Measurements from ENCODE around the gene SIN3B. TPM values are rescaled to one million over a fixed set of nuclear protein-coding genes. Genes with fewer than 3 reads are reported as not detected.

The SIN3B gene
- total RNA-seq, 3 donors from 2014 or later (not counting 1 experiment from before 2014, with no cell fraction given): 58.4 to 70.1 (median 60.2) TPM

DNA sequence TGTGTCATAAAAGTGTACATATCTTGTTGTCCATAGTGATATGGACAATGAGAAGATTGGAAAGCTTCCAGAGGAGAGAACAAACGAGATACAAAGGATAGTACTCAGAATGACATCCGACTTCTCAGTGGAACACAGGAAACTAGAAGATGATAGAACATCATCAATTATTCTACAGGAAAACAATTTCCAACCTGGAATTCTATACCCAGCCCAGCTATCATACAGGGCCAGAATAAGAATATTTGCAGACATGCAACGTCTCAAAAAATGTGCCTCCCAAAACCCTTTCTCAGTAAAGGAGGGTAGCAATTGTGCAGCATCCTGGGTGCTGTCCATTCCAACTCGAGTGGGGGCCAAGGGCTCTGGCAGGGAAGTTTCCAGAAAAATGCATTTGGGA is 83.6 kb downstream of the SIN3B start:
- Mint-ChIP-seq H3K4me3 (no peak overlapping the region), H3K27me3 (ENCODE audit: low read depth in 2 of 2) (peaks cover 3 to 7% of the 10 kb centered on the region in 2 donors), H3K27ac (no peak overlapping the region), H3K4me1 (no peaks in the 10 kb centered on the region), H3K36me3 (peaks cover 18% of the 10 kb centered on the region), H3K9me3 (peaks cover 0 to 7% of the 10 kb centered on the region in 2 donors)
- ATAC-seq: no peak
- TF ChIP-seq CTCF (IDR thresholded peaks at IDR 0.05): no peak
- H3K27me3 ChIP-seq (ENCODE audit: control insufficient read depth, insufficient read depth, low read length): no peaks in the 10 kb centered on the region
- H3K4me1 ChIP-seq (ENCODE audit: control insufficient read depth, insufficient read depth, low read length): no peaks in the 10 kb centered on the region
- intact Hi-C loops (cut with micrococcal nuclease): no loop called here
- no peak for DNase-seq
- WGBS (ENCODE audit: insufficient coverage): 83% methylated on average over 4 of the region's 4 CpGs
- H3K4me3 ChIP-seq (ENCODE audit: low read length): no peak overlapping the region
- no peaks in the 10 kb centered on the region for H3K36me3 ChIP-seq (ENCODE audit: control insufficient read depth, insufficient read depth, low read length)
- H3K27ac ChIP-seq (ENCODE audit: low read length): no peak overlapping the region
- H3K9me3 ChIP-seq (ENCODE audit: control insufficient read depth, insufficient read depth, low read length): peaks cover 16% of the 10 kb centered on the region

DNA sequence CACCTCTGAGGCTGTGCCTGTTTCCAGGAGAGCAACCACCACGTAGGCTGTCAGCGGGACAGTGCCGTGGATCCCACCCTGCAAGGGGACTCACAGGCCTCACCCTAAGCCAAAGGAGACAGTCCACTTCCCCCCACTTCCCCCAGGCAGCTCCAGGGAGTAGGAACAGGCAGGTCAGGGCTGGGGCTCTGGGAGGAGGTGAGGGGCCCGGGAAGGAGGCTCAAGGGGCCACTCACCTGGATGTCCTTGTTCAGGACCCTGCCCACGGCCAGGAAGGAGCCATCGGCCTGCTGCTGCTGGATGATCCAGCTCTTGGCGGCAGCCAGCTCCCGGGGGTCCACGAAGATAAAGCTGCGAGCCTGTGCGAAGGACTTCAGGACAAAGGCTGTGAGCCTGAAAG is 85.2 kb downstream of the SIN3B start:
- TF ChIP-seq CTCF (IDR thresholded peaks at IDR 0.05): no peak
- intact Hi-C loops (cut with micrococcal nuclease): no loop called here
- no peak overlapping the region for H3K27ac ChIP-seq (ENCODE audit: low read length)
- H3K9me3 ChIP-seq (ENCODE audit: control insufficient read depth, insufficient read depth, low read length): peaks cover 16% of the 10 kb centered on the region
- no peaks in the 10 kb centered on the region for H3K4me1 Mint-ChIP-seq
- H3K4me3 ChIP-seq (ENCODE audit: low read length): no peak overlapping the region
- ATAC-seq (no peak), DNase-seq (no peak)
- H3K27me3 ChIP-seq (ENCODE audit: control insufficient read depth, insufficient read depth, low read length): no peaks in the 10 kb centered on the region
- no peaks in the 10 kb centered on the region for H3K36me3 ChIP-seq (ENCODE audit: control insufficient read depth, insufficient read depth, low read length)
- no peak overlapping the region for H3K27ac Mint-ChIP-seq
- H3K36me3 Mint-ChIP-seq: peaks cover 18% of the 10 kb centered on the region
- H3K9me3 Mint-ChIP-seq: peaks cover 0 to 7% of the 10 kb centered on the region in 2 donors
- H3K4me3 Mint-ChIP-seq: no peak overlapping the region
- H3K27me3 Mint-ChIP-seq (ENCODE audit: low read depth in 2 of 2): peaks cover 3 to 7% of the 10 kb centered on the region in 2 donors
- WGBS (ENCODE audit: insufficient coverage): 92% methylated on average over 11 of the region's 11 CpGs
- no peaks in the 10 kb centered on the region for H3K4me1 ChIP-seq (ENCODE audit: control insufficient read depth, insufficient read depth, low read length)

DNA sequence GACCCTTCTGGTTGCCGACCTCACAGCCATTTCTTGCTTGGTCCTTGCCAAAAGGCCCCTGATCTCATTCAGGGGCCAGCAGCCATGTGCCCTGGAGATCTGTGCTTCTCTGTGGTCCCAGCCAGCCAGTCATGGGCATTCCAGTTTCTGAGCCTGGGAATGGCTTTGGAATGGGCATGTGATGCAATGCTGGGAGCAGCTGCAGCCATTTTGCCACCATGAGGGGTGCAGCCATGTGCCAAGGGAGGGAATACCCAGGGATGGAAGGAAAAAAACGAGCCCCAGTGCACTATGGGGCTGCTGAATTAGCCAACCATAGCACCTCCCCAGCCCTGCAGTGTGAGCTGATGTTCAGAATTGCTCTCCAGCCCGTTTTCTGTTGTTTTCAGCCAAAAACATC is 85.9 kb downstream of the SIN3B start:
- no peak for TF ChIP-seq CTCF (IDR thresholded peaks at IDR 0.05)
- Histone ChIP-seq H3K27me3 (ENCODE audit: control insufficient read depth, insufficient read depth, low read length) (no peaks in the 10 kb centered on the region), H3K9me3 (ENCODE audit: control insufficient read depth, insufficient read depth, low read length) (peaks cover 16% of the 10 kb centered on the region), H3K36me3 (ENCODE audit: control insufficient read depth, insufficient read depth, low read length) (no peaks in the 10 kb centered on the region), H3K4me1 (ENCODE audit: control insufficient read depth, insufficient read depth, low read length) (no peaks in the 10 kb centered on the region), H3K4me3 (ENCODE audit: low read length) (no peak overlapping the region), H3K27ac (ENCODE audit: low read length) (no peak overlapping the region)
- intact Hi-C loops (cut with micrococcal nuclease): no loop called here
- Mint-ChIP-seq H3K9me3 (peaks cover 0 to 7% of the 10 kb centered on the region in 2 donors), H3K27me3 (ENCODE audit: low read depth in 2 of 2) (peaks cover 3 to 7% of the 10 kb centered on the region in 2 donors), H3K4me1 (no peaks in the 10 kb centered on the region), H3K36me3 (peaks cover 18% of the 10 kb centered on the region), H3K27ac (no peak overlapping the region), H3K4me3 (no peak overlapping the region)
- no peak for DNase-seq
- 63% methylated on average over 3 of the region's 3 CpGs for WGBS (ENCODE audit: insufficient coverage)
- ATAC-seq: no peak

GRCh38 chr19:16915734-16916133 is 86.5 kb downstream of the SIN3B start:
- Mint-ChIP-seq H3K4me1 (no peaks in the 10 kb centered on the region), H3K9me3 (peaks cover 0 to 7% of the 10 kb centered on the region in 2 donors)
- 69% methylated on average over 3 of the region's 3 CpGs for WGBS (ENCODE audit: insufficient coverage)

More at GRCh38 chr19:16915734-16916133, 86.5 kb downstream of the SIN3B start:
- H3K27me3 Mint-ChIP-seq (ENCODE audit: low read depth in 2 of 2): peaks cover 3 to 7% of the 10 kb centered on the region in 2 donors
- no peak overlapping the region for H3K27ac Mint-ChIP-seq
- no peak overlapping the region for H3K27ac ChIP-seq (ENCODE audit: low read length)
- peaks cover 16% of the 10 kb centered on the region for H3K9me3 ChIP-seq (ENCODE audit: control insufficient read depth, insufficient read depth, low read length)
- peaks cover 18% of the 10 kb centered on the region for H3K36me3 Mint-ChIP-seq
- intact Hi-C loops (cut with micrococcal nuclease): no loop called here
- no peaks in the 10 kb centered on the region for H3K36me3 ChIP-seq (ENCODE audit: control insufficient read depth, insufficient read depth, low read length)
- no peak for TF ChIP-seq CTCF (IDR thresholded peaks at IDR 0.05)
- H3K4me3 ChIP-seq (ENCODE audit: low read length): no peak overlapping the region
- ATAC-seq (no peak), DNase-seq (no peak)
- H3K27me3 ChIP-seq (ENCODE audit: control insufficient read depth, insufficient read depth, low read length): no peaks in the 10 kb centered on the region
- H3K4me3 Mint-ChIP-seq: no peak overlapping the region
- H3K4me1 ChIP-seq (ENCODE audit: control insufficient read depth, insufficient read depth, low read length): no peaks in the 10 kb centered on the region
